H1 (cell line): Measurements from ENCODE around the gene DENND2A. TPM values are rescaled to one million over a fixed set of nuclear protein-coding genes. Genes with fewer than 3 reads are reported as not detected.

ENCODE experiments used
- ASH2L ChIP-seq: fragments of 200-600, 300-600 bp; sonication (generic); IDR thresholded peaks from one replicate; pipeline ENCODE4 v1.7.1; 2017; ENCODE audit warnings: low read length
- ATF2 ChIP-seq: IDR thresholded peaks from 2 replicates; pipeline ENCODE4 v1.6.1; 2012; ENCODE audit warnings: low read length, inconsistent platforms
- BACH1 ChIP-seq: IDR thresholded peaks from 2 replicates; pipeline ENCODE4 v1.6.1; 2012; ENCODE audit warnings: low read length, improper control_type of control experiment
- CHD7 ChIP-seq: fragments of 300-600 bp; sonication (generic); IDR thresholded peaks from 2 replicates; pipeline ENCODE4 v1.7.1; 2012; ENCODE audit warnings: low read length, moderate library complexity, mild to moderate bottlenecking, inconsistent platforms; ENCODE audit not compliant: insufficient replicate concordance
- GTF2F1 ChIP-seq: IDR thresholded peaks from 2 replicates; pipeline ENCODE4 v1.6.1; 2012; ENCODE audit warnings: low read depth, low read length, improper control_type of control experiment, borderline replicate concordance
- SRF ChIP-seq: IDR thresholded peaks from 2 replicates; pipeline ENCODE4 v1.6.1; 2011; ENCODE audit warnings: mild to moderate bottlenecking, low read depth, low read length, moderate library complexity
- polyA plus RNA-seq, 7 experiments: library from polyadenylated mRNA; depleted of rRNA in 3 of 7; stranded (reverse) in 5 of 7; unstranded in 2 of 7; fragments of >200 nt in 5 of 7; fragments of 200-250 nt in 2 of 7; gene quantifications; 1 replicate in 5 of 7; 2 replicates in 1 of 7; 4 replicates in 1 of 7; pipeline versions ENCODE4 v1.2.1 to v1.2.3, GENCODE V29; 2011 to 2013; ENCODE audit warnings: missing spikeins in 2 of 7, mixed read lengths in 2 of 7
- total RNA-seq: library from RNA; stranded (reverse); fragmentation: NEBNext Ultra II Directional; extraction: Animal tissue kit (Norgen Biotek cat#: 25700); gene quantifications from 2 replicates; pipeline ENCODE4 v1.2.1, GENCODE V29; 2021
- TF ChIP-seq, protein P1 (sequence below): IDR thresholded peaks from 2 replicates; pipeline ENCODE4 v1.6.1; 2011; ENCODE audit warnings: low read depth, mild to moderate bottlenecking, low read length; ENCODE audit not compliant: insufficient read depth

DENND2A gene
- total and polyA plus RNA-seq, 2 of the 8 experiments (the other 6 are each of a cell fraction or from before 2014, with no cell fraction given) = 5.0 to 13.0 TPM

DNA sequence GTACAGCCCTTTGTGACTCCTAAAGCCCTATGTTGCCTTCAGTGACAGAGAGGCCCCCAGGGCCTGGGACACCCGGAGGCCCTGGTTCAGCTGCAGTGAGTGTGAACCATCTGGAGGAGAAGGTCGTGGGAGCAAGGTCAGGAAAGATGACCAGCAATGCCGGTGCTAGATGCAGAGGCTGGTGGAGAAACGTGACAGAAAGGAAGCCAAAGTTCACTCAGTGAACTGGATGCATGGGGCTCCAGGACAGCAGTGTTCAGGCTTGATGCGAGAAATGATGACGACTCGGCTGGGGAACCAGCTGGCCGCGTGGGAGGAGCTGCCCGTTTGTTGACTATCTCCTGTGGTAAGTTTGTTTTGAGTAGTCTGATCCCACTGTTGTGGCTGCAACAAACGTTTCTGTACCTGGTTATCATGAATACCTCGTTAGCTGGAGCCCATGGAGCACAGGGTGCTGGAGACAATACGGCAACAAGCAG is 107.2 kb downstream of the DENND2A start (continued):
- TF ChIP-seq CHD7 (no peak), ASH2L (no peak), BACH1 (no peak), ATF2 (no peak), SRF (no peak), GTF2F1 (no peak)
- TF ChIP-seq, protein P1, sequence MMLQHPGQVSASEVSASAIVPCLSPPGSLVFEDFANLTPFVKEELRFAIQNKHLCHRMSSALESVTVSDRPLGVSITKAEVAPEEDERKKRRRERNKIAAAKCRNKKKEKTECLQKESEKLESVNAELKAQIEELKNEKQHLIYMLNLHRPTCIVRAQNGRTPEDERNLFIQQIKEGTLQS = no peak
